Measurements from ENCODE around the gene TMEM182.

The TMEM182 gene

DNA sequence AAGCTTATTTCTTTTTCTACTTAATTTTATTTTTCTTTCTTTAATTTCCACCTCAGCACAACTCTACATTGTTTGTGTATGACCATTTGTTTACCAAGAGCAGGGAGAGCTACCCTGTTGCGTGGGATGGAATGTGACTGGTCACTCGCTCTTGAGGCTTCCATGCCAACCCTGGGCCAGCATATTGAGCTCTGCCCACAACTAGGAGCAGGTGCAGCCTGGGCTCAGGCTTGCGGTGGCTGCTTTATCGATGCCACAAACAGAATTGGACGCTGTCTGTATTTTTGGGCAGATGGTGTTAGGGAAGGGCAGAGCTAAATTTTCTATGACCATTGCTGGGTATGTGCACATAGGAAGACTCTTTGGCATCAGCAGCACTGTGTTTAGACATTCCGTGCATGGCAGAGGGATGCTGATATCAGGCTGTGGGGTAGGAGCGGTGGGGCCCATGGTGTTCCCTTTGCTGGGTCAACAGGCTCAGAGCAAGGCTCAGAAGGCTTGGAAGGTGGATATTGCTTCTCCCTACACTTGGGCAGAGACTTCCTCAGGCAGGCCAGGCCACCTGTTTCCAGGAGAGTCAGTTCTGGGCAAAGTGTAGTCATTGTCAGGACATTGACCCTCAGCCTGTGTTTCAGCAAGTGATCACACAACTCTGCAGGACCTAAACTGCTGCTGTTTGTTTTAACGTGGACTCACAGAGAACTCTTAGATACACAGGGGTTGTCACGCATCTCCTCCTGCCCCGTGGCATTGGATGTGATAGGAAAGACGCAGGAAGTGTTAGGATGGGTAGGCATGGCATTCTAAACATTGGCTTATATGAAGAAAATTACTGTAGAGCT, 40.2 kb downstream of the TMEM182 start:
- DNase-seq (ENCODE audit: low read depth): no peak

DNA sequence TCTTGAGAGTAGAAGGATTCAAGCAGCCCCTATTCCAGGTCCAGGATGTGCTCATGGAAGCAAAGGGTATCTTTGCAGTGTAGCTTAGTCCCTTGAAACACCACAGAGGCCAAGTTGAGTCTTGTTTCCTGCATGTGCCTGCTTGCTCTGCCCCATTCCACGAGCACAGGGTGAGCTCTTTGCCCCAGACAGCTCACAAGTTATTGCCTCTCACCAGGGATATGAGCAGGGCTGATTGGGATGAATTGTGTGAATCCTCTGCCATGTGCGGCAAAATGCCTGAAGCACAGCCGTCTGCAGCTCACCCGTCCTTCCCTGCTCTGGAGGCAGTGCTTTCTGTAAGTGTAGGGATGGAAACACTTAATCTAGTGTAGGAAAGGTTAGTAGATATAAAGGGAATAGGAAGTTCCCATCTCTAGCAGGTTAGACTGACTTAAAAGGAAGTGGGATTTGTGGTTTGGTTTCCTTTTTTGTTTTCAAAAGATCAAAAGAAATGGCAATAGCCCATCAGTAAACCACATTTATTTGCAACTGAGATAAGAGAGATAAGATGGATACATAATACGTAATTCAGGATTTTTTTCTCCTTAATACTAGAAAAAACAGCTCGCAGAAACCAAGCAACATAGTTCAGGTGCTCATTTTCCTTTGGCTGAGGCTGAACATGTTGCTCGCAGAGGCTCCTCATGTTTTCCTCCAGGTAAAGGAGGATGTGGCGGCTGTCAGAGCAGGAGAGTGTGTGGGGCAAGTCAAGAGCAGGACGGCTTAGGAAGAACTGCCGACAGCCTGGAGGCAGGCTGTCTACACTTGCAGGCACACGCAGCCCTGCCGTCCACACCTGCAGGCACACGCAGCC, 41.4 kb downstream of the TMEM182 start:
- DNase-seq (ENCODE audit: low read depth): no peak

DNA sequence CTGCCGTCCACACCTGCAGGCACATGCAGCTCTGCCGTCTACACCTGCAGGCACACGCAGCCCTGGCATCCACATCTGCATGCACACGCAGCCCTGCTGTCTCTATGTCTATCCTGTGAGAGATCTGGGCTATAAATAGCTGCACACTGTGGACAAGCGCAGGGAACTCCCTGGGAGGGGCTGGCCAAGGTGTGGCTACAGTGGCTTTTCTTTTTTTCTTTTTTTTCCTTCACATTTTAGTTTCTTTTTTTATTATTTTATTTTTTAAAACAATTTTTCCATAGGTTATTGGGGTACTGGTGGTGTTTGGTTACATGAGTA, 42.0 kb downstream of the TMEM182 start:
- DNase-seq (ENCODE audit: low read depth): no peak

DNA sequence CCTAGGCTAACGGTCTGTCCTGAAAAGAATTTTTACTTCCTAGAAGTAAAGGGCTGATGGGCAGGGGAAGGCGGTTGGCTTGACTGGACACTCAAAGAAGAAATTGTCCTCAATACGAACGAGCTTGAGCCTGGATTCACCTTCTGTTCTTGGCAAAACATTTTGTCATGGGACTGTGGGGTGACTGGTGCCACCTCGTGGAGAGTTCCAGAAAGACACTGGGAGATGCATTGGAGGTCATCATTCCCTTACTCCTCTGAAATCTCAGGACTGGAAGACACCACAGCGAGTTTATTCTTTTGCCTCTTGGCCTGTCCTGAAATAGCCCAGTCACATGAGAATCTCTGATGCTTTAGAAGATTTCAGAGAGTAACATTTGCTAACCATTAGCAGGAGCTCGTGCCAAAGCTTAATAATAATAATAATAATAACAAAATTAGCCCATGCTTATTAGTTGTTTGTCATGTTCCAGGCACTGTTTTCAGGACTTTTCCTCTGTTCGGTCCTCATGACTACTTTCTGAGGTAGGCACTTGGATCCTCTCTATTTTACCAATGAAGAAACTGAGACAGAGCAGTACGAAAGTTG, 44.5 kb downstream of the TMEM182 start:
- peak; percentile 55 for DNase-seq (ENCODE audit: low read depth)

DNA sequence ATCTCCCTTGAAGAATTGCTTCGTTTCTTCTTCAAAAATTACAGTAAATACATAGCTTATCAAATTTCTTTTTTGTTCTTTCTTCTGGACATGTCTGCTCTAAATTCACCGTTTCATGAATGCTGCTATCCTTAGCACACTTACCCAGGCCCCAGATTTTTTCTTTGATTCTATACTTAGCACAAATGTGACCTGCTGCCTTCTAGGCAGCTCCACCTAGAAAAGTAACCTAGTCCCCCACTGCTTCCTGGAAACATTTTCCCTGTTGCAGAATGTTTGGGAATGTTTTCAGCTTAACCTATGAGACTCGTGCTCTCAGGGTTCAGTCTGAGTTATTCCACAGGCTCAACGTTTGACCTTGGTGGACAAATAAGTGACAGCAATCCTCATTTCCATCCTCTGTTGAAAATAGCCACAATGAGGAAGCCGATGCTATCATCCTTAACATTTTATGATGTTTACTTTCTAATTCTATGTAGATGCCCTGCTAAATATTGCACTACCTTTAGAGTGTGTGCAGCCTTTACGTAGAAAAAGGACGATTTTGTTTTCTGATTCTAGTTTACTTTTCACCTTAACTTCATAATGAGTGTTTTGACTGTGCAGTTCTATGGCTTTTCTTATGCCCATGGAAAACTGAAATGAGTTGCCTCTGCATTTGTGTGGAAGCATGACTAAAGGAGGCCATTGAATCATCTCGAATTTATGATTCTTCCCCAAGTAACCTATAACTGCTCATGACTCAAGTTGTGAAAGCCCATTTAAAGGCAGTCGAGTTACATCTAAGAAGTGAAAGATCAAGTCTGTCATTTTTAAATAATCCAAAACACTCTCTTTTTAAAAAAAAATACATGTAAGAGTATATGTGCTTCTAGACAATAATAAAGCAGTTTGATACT, 47.7 kb downstream of the TMEM182 start:
- no peak for DNase-seq (ENCODE audit: low read depth)

DNA sequence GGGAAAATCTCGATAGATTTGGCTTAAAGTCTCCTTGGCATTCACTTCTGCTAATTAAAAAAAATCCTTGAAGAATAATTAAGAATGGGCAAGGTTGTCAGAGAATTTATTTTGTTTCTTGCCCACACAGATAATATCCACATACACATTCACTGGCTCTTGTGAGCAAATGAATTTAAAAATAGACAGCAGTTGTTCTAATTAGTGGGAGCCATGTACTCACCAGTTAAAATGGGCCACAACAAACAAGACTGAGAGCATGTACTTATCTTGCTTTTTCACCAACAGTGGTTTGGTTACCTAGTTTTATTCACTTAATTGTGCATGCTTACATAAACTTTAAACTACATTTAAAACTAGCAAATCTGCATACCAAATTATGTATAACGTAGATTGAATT, 53.5 kb downstream of the TMEM182 start:
- no peak for DNase-seq (ENCODE audit: low read depth)

DNA sequence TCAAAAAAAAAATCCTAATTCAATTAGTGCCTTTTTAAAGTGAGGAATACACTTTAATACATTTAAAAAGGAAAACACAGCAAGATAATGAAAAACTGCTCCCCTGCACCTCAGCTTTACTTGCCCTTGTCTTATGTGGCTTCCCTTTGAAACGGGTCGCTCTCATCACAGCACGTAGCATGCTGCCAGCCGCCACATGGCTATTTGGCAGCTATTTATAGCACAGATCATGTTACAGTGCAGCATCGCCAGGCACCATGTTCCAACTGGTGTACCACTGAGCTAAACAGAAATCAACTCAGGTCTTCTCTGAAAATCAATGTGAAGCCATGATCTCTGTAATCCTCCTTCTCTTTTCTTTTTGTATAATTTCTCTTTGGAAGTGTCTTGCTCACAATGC, 65.1 kb downstream of the TMEM182 start:
- DNase-seq (ENCODE audit: low read depth): peak; percentile 2

DNA sequence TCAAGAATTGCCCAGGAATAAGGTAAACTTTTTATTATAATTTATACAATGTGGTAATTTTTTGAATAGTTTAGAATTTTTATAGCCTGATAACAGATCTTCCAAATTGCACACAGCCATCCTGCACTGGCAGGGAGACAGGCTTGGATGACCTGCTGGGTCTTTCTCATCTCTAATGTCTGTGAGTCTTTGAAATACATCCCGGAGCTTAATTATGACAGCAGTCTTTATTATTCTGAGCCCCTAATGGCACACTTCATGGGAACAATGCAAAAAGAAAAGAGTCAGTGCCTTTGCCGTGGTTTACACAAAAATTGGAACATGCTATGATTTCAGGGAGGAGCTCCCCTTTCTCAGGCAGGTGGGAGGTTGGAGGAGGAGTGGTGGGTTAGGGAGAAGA, 71.0 kb downstream of the TMEM182 start:
- DNase-seq (ENCODE audit: low read depth): no peak

DNA sequence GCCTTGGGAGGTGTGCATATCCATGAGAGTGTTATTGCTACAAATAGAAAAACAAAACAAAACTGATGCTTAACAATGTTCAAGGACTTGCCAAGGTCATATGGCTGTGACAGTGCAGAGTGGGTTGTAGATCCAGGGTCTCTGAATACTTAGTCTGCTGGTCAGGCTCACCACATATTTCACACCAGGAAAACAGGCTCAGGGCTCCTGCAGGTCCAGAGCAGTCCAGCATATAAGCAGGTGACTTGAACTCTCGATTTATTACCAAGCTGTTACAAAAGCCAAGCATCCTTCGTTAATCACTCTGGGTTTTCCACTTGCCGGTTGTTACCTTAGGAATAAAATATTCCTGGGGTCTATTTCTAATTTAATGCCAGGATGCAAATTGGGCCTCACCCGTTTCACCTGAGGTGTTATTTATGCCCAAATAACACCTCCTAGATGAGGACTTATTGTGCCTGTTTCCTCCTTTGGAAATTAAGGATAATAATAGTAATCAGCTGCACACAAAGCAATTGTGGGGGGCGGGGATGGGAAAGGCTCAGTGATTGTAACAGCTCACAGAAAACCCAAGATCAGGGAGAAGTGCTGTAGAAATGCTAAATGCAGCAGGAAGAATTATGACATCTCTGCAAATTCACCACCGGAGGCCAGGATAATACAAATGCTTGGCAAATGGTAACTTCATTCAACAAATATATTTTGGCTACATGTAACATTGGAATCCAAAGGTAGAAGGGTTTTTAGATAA, 72.9 kb downstream of the TMEM182 start:
- no peak for DNase-seq (ENCODE audit: low read depth)

DNA sequence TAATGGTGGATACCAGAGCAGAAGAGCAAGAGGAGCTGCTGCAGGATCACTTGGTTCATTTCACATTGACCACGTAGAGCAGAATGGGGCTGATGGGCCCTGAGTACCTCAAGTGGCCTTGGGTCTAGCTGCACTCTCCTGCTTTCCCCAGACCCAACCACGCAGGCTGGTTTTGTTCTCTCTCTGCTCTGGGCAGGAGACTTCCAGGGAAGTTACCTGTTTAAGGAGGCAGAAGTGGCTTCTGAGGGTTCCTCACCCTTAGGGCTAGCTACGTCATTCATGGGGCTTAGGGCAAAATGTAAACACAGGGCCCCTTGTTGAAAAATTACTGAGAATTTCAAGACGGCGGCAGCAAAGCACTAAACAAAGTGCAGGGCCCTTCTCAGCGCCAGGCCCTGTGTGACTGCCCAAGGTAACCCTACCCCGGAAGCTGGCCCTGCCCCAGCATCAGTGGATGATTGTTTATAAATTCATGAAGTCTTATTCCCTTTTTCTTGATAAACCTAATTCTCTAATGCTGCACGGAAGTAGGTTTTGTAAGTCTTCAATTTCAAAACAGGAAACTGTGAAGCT, 75.9 kb downstream of the TMEM182 start:
- DNase-seq (ENCODE audit: low read depth): no peak

DNA sequence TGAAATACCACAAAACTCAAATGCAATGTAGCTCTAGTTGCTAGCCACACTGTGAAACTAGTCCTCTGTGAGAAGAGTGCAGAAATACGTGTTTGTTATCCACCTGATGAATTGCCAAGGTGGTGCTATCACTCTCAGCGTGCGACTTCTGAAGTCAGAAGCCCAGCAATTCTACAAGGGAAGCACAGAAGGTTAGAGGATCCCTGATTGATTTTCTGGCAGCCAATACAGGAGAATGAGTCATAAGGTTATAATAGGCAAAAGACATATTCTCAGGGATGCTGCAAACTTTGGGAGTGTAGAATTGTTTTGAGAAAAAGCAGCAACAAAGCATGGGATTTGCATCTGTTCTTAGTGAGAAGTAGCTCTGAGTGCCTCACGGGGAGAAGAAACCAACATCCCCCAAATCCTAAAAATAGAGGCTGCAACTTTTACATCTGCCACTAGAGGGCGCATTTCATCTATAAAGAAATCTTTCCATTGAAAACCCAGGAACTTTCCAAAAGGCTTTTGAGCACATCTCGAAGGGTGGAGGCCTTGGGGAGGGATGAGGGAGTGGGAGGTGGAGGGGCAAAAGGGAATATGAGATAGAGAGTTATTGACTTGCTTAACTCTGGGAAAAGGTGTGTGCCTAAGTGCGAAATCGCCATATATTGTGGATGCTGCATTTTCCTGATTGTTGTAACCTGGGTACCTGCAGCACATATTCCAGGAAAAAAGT, 78.0 kb downstream of the TMEM182 start:
- peak; percentile 6 for DNase-seq (ENCODE audit: low read depth)

DNA sequence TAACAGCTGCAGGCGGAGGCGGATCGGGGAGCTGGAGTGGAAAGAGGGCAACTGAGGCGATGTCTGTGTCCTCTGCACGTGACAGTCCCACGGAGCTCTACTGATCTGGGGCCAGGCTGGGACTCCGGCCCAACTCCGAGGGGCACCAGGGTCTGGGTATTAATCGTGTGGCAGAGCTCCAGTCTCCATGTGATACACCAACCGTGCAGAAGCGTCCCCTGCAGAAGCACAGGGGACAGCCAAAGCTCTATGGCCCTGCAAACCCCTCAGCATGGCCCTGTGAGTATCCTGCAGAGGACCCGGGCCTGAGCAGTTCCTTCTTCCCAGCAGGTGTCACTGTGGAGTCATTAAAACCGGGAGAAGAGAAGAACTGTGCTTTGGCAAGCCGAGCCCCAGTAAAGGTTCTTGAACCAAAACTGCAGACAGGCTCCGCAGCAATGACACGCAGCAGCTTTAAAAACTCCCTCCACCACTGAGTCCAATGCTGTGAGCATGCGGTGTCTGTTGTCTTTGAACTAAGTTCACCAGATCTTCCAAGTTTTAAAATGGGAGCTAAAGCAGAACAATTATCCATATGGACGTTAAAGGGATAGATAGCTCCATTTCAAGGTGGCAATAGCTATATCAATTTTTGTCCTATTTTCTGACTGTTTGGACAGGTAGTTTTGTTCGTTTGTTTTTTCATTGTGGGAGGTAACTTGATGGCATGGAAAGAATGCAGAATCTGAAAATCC, 79.4 kb downstream of the TMEM182 start:
- DNase-seq (ENCODE audit: low read depth): peak; percentile 12

DNA sequence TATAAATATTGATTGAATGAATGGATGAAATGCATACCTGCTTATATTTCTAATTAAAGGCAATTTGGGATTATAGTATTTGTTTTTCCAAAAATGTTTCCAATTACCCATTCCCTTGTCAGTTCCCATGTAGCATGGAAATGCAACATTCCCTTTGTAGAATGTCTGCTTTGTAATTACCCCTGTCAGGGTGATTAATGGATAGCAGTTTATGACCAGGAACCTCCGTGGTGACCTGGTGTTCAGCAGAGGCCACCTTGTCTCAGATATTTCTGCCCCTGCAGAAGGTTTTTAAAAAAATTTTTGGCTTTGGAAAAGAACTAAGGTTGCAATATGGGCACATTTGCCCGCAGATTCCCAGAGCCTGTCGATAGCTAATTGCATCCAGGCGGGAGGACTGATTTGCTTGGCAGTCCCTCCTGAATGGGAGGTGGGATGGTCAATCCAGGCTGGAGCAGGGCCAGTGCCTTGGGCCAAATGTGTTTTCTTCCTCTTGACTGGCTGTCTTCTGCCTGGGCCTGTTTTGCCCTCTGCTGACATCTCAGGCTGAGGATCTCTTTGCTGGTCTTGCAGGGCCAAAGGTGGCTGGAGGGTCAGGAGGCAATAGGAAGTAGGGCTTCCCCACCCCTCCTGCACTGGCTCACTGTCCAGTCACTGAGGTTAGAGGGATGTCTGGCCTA, 82.1 kb downstream of the TMEM182 start:
- no peak for DNase-seq (ENCODE audit: low read depth)

DNA sequence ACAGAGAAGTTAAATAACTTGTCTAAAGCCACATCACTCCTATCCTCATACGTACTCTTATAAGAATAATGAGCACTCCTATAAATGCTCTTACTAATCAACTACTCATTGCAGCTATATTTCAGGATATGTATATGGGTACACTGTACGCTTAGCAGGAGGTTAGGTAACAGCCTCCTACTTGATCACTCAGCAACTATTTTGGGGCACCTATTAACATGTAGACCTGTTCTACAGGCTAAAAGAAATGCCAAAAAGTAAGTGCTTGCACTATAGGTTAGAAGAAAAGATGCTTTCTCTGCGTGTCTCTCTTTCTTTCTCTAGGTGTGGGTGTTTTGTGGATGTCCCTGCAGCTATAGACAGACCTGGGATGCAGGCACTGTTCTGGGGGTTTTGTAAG, 83.1 kb downstream of the TMEM182 start:
- no peak for DNase-seq (ENCODE audit: low read depth)

DNA sequence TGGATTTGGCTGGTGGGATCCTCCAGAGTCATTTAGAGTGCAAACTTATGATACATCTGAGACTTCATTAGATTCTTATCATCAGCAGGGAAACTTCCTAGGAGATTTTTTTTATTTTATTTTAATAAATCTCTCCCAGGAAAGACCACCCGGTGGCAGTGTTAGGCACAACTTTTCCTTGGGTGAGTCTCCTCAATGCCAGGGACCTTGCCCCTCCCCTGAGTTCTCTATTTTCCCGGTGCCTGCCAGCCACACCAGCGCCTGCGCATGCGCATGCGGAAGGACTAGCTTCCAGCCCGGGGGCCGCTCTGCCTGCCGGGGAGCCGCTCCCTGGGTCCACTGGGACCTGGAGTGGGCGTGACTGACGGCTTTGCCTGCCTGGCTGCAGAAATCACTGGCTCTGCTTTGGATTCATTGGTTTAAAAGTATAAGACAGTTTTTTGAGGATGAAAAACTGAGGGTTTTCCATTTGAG, 86.6 kb downstream of the TMEM182 start:
- peak; percentile 63 for DNase-seq (ENCODE audit: low read depth)

DNA sequence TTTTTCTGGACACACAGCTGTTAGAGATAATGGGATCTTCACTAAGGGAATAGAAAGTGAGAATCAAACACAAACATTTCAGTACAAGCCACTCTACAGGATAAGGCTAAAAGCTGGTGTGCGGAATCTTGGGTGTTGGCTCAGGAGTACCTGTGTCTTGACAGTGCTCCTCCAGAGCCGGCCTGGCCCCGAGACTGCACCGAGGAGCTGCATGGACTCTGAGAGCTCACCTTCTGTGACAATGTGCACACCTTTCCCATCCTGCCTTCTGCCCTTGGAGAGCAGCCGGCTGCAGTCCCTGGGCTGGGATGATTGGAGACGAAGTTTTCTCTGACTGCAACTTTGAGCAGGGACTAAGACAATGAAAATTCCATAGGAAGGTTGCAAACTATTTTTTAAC, 89.1 kb downstream of the TMEM182 start:
- no peak for DNase-seq (ENCODE audit: low read depth)

DNA sequence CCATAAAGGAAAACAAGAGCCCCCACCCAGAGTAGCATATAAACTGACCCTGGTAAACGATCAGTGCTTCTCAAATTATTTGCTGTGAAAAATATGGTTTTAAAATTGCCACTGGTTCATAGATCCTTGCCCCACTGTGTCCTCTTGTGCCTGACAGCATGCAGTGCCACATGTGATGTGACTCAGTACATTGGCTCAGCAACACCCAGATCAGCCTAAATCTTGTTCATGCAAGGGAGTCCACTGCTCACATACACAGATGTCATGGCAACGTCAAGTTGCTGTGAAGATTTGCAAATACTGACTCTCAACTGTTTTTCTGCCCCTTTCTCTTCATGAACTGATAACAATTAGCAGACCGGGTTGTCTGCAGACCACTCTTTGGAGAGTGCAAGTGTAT, 91.0 kb downstream of the TMEM182 start:
- DNase-seq (ENCODE audit: low read depth): no peak
